NCI-H2081 (cell line): Measurements from ENCODE around the gene NUCB2.

Source experiments
- DNase-seq, 2 experiments: peaks; one replicate each; lab custom pipeline; 2025; lab: John Stamatoyannopoulos, UW

The NUCB2 gene

GRCh38 chr11:17333799-17334586, 57.5 kb downstream of the NUCB2 start:
- DNase-seq, result no peak

- DNase-seq, result no peak
These were observed 66.7 kb downstream of the NUCB2 start for GRCh38 chr11:17343257-17343656.

- DNase-seq, result no peak
These were observed 67.4 kb downstream of the NUCB2 start for GRCh38 chr11:17343907-17344306.

GRCh38 chr11:17347676-17348075, 71.1 kb downstream of the NUCB2 start:
- no peak for DNase-seq

DNA sequence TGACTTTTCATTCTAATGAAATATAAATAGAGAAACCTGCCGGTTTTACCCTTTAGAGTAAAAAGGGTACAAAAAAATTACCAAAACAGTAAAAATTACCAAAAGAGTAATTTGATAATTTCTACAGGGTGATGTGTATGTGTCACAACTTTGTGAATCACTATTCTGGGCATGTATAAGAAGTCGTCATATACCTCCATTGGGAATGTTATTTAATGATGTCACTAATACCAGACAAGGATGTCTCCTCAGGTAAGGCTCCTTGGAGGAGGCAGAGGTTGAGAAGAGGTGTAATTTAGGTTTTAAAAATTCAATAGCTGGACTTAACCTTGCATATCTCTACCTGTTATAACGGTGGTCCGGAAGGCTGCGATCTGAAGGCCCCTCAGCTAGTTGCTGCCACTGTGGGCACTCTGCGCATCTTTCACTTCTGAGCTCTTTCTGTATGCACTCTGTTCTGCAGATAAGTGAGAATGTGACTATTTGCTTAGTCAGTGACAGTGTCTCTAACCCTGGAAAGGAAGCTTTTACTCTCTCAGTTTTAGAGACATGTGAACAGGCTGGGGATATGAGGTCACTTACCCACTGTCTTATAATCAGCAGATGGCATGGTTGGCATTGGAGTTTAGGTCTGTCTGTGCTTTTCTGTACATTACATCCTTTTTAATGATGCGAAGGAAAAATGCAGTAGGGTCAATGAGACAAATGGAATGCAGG, 74.1 kb downstream of the NUCB2 start:
- DNase-seq, result no peak

DNA sequence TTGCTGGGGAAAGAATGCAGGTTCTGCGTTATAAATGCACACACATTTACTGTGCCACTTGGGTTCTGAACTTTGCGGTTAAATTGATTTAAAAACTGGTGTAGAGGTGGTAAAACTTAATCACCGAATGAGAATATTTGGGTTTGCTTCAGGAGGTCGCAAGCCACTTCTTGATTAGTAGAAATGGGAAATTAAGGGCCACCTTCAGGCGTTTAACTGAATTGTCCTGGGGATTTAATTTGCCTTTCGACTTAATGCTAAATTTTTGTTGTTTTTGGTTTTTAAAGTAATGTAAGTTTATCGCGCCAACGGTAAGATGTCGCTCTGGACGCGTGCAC, 74.6 kb downstream of the NUCB2 start:
- no peak for DNase-seq

GRCh38 chr11:17351510-17352176, 75.1 kb downstream of the NUCB2 start, which contains the start of gene NCR3LG1:
TSS of gene NCR3LG1 (plus strand) at chr11:17351800. CDS start at chr11:17351970, 170 bp downstream.
- DNase-seq, result peak in 1 of 2 experiments; percentile 31

DNA sequence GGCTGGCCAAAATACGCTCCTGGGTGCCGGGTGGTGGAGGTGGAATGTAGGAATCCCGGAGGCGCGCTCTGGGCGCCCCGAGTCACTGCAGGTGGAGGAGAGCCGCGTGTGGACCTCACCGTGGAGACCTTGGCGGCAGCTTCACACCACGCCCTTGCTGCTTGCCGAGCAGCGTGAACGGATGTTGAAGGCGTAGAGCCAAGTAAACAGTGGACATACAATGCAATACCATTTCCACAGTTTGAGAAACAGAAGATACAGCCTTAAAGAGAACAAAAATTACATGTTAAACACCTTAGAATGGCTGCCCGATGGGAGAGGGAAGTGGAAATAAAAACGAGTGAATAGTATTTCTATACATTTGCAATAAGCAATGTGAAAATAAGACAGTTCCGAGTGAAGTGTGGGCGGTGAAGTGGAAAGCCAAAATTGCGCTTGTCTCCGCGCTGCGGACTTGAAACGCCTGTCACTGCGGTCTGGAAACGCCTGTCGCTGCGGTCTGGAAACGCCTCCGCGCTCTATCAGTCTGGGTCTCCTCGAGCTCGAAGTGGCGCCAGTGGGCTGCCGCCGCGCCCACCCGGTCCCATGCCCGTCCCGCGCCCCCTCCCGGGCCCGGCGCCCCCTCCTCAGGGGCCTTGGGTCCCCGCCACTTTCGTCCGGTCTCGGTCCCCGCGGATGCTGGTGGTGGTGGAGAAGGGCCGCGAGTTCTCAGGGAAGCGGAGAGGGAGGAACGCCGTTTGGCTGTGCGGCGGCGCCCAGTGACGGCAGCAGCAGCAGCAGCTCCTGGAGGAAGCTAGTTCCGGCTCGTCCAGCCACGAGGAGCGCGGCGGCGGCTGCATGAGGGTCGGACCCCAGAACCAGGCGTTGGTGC, 76.6 kb downstream of the NUCB2 start:
- peak; percentile 77 to 78 for DNase-seq

DNA sequence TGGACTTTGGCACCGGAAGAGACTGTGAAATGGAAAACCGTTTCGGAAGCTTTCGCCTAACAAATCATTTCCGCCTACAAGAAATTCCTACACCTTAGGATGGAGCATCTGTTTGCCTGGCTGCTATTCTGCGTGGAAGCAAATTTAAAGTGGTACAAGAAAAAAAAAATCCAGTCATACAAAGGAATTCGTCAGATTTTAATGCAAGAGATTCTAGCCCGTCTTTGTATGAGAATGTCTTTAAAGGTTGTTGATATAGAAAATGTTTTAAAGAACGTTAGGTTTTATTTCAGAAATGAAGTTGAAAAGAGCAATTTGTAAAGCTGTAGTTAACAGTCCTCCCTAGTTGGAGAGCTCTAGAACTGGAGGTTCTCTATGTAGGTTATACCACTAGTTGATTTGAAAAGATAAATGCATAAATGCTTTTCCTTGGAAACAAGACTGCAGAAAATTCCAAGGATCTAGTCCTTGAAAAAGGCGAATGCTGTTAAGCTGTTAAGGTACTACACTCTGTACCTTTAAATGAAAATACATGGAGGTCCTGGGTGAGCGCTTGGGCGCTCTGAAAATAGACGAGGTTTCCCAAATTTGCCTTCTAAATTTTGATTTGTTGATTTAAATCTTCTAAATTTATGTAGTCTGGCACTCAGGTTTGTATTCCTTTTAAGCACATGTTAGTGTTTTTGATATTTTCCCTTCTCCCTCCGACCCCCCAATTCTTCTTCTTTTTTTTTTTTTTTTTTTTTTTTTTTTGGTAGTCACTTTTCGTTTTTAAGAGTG, 77.5 kb downstream of the NUCB2 start:
- no peak for DNase-seq

GRCh38 chr11:17354601-17354991, 78.1 kb downstream of the NUCB2 start:
- DNase-seq, result peak; percentile 63 to 79

GRCh38 chr11:17366495-17366894, 90.0 kb downstream of the NUCB2 start:
- DNase-seq, result no peak

GRCh38 chr11:17368551-17368950, 92.0 kb downstream of the NUCB2 start:
- no peak for DNase-seq

- DNase-seq, result no peak
These were observed 92.6 kb downstream of the NUCB2 start for GRCh38 chr11:17369094-17369493.

DNA sequence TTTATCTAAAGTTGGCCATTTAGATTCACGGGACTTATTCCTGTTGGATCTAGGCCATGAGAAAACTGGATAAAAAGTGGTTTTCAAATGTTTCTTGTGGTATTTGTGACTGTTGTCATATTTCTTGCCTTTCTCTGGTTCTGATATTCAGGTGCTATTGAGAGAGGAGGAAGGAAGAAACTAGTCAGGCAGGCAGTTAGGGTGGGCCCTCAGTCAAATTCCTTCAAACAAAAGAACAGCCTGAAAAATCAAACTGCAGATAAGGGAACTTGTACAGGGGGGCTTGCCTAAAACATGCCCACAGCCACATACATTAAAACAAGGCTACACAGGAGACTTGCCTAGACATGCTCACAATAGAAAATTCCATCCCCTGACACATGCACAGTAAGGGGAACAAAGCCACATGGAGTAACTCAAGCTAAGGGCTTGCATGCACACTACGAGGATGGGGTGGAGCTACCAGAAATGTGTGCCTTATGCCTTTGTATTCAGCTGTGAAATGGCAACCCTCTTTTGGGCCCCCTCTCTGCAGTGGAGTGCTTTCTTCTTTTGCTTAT, 93.2 kb downstream of the NUCB2 start:
- DNase-seq, result no peak

- peak in 1 of 2 experiments; percentile 16 for DNase-seq
These were observed 95.1 kb downstream of the NUCB2 start for GRCh38 chr11:17371614-17372013.

DNA sequence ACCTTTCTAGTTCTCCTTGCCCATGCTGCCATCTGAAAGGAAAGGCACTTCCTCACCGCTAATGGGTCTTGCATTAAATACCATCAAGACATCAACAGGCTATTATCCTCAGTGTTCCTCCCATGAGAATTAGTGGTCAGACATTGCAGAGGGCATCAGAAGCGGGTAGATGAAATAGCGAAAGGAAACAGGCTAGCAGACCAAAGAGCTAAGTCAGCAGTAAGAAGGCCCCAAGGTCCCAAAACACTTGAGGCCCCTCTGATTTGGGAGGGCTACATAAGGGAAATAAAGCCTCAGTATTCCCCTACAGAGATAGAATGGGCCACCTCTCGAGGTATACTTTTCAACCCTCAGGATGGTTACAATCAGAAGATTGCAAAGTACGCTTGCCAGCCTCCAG, 99.0 kb downstream of the NUCB2 start:
- DNase-seq, result no peak

- DNase-seq, result no peak
These were observed 100.0 kb downstream of the NUCB2 start for GRCh38 chr11:17376493-17376892.

- DNase-seq, result no peak
These were observed 102.1 kb downstream of the NUCB2 start for GRCh38 chr11:17378655-17379054.

DNA sequence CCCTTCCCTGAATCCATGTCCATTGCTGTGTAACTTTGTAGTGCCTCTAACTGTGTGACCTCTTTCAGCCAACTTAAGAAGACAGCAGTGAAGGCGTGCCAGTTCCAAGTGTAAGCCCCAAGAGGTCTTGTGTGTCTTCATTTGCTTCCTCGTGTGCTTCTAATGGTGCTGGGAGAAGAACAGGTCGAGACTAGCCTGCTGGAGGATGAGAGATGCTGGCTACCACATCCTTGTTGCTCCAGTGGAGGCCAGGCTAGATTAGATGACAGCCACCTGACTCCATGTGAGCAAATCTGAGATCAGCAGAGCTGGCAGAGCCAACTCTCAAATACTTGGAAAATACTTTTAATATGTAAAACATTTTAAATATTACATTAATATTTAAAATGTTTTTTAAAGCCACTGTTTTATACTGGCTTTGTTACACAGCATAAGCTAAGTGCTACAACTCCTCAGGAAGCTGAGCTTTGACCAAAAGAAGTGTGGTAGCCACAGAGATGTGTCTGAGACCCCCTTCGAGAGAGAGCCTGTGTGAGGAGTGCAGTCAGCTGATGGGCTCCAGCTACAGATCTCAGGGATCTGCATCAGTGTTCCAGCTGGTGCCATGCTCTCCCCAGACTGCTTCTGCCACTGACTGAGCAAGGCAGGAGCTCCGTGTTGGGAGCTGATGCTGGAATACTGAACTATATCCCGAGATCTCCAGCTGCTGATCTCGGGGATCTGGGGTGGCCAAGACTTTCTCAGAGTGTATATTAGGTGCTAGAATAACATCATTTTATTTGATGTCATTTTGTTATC, 103.0 kb downstream of the NUCB2 start:
- DNase-seq, result no peak

DNA sequence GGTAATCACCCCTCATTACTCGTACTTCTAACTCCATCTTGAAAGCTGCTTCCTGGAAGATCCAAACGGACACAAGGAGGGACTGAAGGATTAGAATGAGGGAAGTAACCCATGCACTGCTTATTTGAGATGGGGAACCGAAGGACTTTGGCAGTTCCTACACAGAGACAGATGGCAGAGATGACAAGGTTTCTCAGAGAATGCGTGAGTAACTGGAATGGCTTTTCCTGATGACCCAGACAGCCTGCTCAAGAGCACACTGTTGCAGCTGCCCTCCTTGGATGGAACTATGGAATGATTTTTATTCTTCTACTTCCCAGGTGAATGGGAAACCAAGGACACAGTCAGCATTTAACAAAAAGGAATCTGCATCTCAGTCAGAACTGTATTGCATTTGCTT, 104.6 kb downstream of the NUCB2 start:
- DNase-seq, result no peak
